Measurements from ENCODE around the gene SLC16A11.

DNA sequence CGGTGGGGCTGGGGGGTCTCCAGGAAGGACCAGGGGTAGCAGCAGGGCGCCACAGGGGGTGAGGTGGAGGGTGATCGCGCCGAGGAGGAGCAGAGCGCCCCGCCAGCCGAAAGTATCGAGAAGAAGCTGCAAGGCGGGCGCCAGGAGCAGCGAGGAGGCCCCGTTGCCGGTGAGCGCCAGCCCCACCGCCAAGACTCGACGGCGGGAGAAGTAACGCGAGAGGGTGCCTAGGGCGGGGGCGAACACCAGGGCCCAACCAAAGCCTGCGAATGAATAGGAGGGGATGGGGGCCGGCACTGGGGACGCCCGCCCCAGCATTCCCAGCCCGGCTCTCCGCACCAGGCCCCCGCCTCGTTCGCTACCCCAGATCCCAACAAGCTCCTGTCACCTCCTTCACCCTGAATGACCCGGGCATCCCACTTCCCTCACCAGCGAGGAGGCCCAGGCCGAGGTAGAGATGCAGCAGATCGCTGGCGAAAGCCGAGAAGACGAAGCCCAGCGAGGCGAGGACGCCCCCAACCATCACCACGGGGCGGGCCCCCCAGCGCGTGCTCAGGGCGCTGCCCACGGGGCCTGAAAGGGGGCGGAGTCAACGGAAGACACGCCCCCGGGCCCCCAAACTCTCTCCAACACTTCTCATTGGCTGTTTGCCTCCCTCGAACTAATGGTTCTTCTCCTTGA lies 1.3 kb downstream of the SLC16A11 start:
- TF ChIP-seq, protein P1, sequence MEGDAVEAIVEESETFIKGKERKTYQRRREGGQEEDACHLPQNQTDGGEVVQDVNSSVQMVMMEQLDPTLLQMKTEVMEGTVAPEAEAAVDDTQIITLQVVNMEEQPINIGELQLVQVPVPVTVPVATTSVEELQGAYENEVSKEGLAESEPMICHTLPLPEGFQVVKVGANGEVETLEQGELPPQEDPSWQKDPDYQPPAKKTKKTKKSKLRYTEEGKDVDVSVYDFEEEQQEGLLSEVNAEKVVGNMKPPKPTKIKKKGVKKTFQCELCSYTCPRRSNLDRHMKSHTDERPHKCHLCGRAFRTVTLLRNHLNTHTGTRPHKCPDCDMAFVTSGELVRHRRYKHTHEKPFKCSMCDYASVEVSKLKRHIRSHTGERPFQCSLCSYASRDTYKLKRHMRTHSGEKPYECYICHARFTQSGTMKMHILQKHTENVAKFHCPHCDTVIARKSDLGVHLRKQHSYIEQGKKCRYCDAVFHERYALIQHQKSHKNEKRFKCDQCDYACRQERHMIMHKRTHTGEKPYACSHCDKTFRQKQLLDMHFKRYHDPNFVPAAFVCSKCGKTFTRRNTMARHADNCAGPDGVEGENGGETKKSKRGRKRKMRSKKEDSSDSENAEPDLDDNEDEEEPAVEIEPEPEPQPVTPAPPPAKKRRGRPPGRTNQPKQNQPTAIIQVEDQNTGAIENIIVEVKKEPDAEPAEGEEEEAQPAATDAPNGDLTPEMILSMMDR (IDR thresholded peaks at IDR 0.05) = no peak
- TF ChIP-seq CHD4 (IDR thresholded peaks at IDR 0.05; ENCODE audit: borderline replicate concordance) = no peak
